Measurements from ENCODE around the gene MALRD1. TPM values are rescaled to one million over a fixed set of nuclear protein-coding genes. Genes with fewer than 3 reads are reported as not detected.

MALRD1 gene
- total RNA-seq, 1 donor from 2014 or later = 1.5 TPM

GRCh38 chr10:19194866-19195265 is 146.3 kb downstream of the MALRD1 start:
- no peak for TF ChIP-seq CTCF (IDR thresholded peaks at IDR 0.05; ENCODE audit: unreplicated experiment)
- no peak overlapping the region for H3K27ac Mint-ChIP-seq
- H3K9me3 Mint-ChIP-seq (ENCODE audit: low read depth) = peaks cover 3% of the 10 kb centered on the region
- H3K27me3 Mint-ChIP-seq = no peaks in the 10 kb centered on the region
- H3K4me1 Mint-ChIP-seq (ENCODE audit: low read depth) = no peaks in the 10 kb centered on the region
- no peaks in the 10 kb centered on the region for H3K36me3 Mint-ChIP-seq (ENCODE audit: insufficient read depth)
- DNase-seq (ENCODE audit: low spot score, unreplicated experiment) = no peak
- no peak overlapping the region for H3K4me3 Mint-ChIP-seq (ENCODE audit: low read depth)

- DNase-seq (ENCODE audit: low spot score, unreplicated experiment) = no peak
- no peaks in the 10 kb centered on the region for H3K36me3 Mint-ChIP-seq (ENCODE audit: insufficient read depth)
- H3K27ac Mint-ChIP-seq = no peak overlapping the region
- no peak for TF ChIP-seq CTCF (IDR thresholded peaks at IDR 0.05; ENCODE audit: unreplicated experiment)
- no peaks in the 10 kb centered on the region for H3K27me3 Mint-ChIP-seq
- H3K9me3 Mint-ChIP-seq (ENCODE audit: low read depth) = no peaks in the 10 kb centered on the region
- no peak overlapping the region for H3K4me3 Mint-ChIP-seq (ENCODE audit: low read depth)
- H3K4me1 Mint-ChIP-seq (ENCODE audit: low read depth) = no peaks in the 10 kb centered on the region
These were observed 147.1 kb downstream of the MALRD1 start for GRCh38 chr10:19195698-19196097.

DNA sequence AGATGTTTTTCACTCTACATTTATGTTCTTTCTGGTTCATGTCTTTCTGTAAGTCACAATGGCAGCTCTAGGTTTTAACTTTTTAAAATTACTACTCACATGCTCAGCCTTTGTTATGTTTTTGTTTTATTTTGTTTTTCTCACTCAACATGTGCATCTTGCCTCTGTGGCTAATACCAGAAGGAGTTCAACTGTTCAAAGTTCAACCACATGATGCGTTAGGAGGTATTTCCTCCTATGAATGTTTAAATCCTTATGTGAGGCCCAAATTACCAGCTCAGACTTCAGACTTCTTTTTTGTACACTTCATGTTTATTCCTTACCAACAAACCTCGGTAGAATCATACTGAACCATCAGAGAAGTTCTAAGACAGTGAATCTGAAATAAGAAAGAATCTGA is 151.6 kb downstream of the MALRD1 start:
- Mint-ChIP-seq H3K4me1 (ENCODE audit: low read depth) (no peaks in the 10 kb centered on the region), H3K36me3 (ENCODE audit: insufficient read depth) (no peaks in the 10 kb centered on the region), H3K27me3 (no peaks in the 10 kb centered on the region), H3K9me3 (ENCODE audit: low read depth) (no peaks in the 10 kb centered on the region), H3K4me3 (ENCODE audit: low read depth) (no peak overlapping the region), H3K27ac (no peak overlapping the region)
- no peak for DNase-seq (ENCODE audit: low spot score, unreplicated experiment)
- TF ChIP-seq CTCF (IDR thresholded peaks at IDR 0.05; ENCODE audit: unreplicated experiment) = no peak

- Mint-ChIP-seq H3K36me3 (ENCODE audit: insufficient read depth) (no peaks in the 10 kb centered on the region), H3K4me3 (ENCODE audit: low read depth) (no peak overlapping the region), H3K9me3 (ENCODE audit: low read depth) (no peaks in the 10 kb centered on the region), H3K27ac (no peak overlapping the region), H3K27me3 (peaks cover 4% of the 10 kb centered on the region), H3K4me1 (ENCODE audit: low read depth) (no peaks in the 10 kb centered on the region)
- no peak for TF ChIP-seq CTCF (IDR thresholded peaks at IDR 0.05; ENCODE audit: unreplicated experiment)
- no peak for DNase-seq (ENCODE audit: low spot score, unreplicated experiment)
These were observed 155.8 kb downstream of the MALRD1 start for GRCh38 chr10:19204246-19204917.

DNA sequence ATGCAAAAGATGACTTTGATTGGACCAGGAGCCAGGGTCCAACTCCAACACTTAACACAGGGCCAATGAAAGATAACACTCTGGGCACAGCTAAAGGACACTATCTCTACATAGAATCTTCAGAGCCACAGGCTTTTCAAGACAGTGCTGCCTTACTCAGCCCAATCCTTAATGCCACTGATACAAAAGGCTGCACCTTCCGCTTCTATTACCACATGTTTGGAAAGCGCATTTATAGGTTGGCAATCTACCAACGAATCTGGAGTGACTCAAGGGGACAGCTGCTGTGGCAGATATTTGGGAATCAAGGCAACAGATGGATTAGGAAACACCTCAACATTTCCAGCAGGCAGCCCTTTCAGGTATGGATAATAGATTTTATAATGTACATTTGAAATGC is 160.7 kb downstream of the MALRD1 start:
- H3K36me3 Mint-ChIP-seq (ENCODE audit: insufficient read depth) = no peaks in the 10 kb centered on the region
- DNase-seq (ENCODE audit: low spot score, unreplicated experiment) = no peak
- no peak for TF ChIP-seq CTCF (IDR thresholded peaks at IDR 0.05; ENCODE audit: unreplicated experiment)
- H3K27ac Mint-ChIP-seq = no peak overlapping the region
- H3K27me3 Mint-ChIP-seq = peaks cover 4% of the 10 kb centered on the region
- H3K4me3 Mint-ChIP-seq (ENCODE audit: low read depth) = no peak overlapping the region
- H3K9me3 Mint-ChIP-seq (ENCODE audit: low read depth) = no peaks in the 10 kb centered on the region
- H3K4me1 Mint-ChIP-seq (ENCODE audit: low read depth) = no peaks in the 10 kb centered on the region

All from progenitor cell of endocrine pancreas (in vitro differentiated cells).